ENCODE measurements around the gene KIF1A.

Gene KIF1A

GRCh38 chr2:240719676-240720545, 100.1 kb downstream of the KIF1A start:
- DNase-seq (ENCODE audit: low spot score): no peak

- no peak for DNase-seq (ENCODE audit: low spot score)
Observed at GRCh38 chr2:240718896-240719490, 101.0 kb downstream of the KIF1A start.

GRCh38 chr2:240717681-240718581, 102.1 kb downstream of the KIF1A start:
- no peak for DNase-seq (ENCODE audit: low spot score)

GRCh38 chr2:240717181-240717641, 102.8 kb downstream of the KIF1A start:
- no peak for DNase-seq (ENCODE audit: low spot score)

DNA sequence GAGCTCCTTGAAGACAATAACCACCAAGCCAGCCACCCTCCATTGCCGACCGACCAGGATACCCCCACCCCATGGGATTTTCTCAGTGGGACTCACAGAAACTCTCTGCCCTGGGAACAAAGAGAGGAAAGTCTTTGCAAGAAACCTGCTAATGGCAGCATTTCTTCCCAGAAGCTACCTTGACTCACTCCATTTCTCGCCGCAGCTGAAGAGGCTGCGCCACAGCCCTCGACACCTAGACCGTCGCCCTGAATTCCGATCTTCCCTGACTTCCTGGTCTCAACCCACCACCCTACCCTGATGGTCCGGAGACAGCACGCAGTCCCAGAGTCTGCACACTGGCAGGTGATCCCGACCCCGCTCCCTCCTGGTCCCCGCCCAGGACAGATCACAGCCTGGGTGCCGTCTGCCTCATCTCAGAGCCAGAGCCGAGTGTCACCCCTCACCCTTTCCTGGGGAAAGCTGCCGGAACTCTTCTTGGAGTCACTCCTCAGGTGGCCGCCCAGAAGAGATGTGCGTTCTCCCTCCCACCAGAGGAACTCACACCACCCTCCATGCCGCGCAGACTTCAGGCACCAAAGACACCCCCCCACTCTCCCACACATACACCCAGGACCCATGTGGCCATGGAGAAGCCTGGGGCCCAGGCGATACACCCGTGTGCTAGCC, 103.8 kb downstream of the KIF1A start:
- DNase-seq (ENCODE audit: low spot score): no peak

GRCh38 chr2:240714747-240715725, 105.0 kb downstream of the KIF1A start:
- DNase-seq (ENCODE audit: low spot score): no peak

DNA sequence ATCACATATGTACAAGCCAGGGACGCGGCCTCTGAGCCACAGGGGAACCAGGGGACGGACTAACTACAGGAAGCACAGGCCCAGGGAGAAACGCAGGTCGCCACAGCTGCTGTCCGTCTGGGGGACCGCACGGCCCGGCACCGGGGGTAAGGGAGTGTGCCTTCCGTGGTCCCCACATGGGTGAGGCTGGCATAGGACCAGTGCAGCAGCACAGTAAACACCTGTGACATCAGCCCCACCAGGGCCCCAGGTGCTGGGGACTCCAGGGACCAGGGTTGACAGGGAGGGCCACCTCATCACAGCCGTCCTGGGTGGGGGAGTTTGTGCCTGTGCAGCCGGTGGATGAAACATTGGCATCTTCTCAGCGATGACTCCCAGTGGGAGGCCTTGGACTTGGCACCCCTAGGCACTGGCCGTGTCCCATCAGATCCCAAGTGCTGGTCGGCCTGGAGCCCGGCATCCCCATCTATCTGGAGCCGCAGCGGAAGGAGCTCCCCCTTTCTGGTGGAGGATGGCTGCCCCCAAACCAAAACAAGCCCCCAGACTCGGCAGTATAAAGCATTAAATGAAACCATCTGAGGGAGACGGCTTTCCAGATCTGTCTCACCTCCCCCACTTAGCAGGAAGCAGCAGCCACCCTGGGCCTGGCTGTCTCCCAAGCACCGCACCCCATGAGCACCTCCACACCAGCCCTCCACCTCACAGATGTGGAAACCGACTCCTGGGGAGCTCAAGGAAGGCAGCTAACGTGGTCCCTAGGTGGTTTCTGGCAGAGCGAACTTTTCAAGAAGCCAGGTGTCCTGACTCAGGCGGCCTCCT, 105.9 kb downstream of the KIF1A start:
- DNase-seq (ENCODE audit: low spot score): no peak

GRCh38 chr2:240713071-240713927, 106.7 kb downstream of the KIF1A start:
- DNase-seq (ENCODE audit: low spot score): no peak

- no peak for DNase-seq (ENCODE audit: low spot score)
Observed at GRCh38 chr2:240712121-240712520, 107.9 kb downstream of the KIF1A start.

DNA sequence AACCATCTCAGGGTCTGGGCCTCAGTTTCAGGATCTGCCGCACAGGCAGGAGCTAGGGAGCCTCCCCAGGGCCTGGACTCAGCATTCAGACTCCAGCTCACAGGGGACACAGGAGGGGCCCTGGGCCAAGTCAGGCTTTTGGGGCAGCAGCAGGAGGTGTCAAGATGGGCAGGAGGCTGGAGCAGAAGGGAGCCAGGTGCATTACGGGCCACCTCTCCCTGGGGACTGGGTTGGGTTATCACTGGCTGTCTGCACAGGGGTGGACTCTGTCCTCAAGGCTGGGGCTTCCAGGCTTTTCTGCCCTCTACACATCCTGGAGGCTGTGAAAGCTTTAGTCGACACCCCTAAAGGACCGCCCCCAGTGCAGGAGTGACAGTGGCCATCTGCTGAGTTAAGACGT, 108.3 kb downstream of the KIF1A start:
- no peak for DNase-seq (ENCODE audit: low spot score)

DNA sequence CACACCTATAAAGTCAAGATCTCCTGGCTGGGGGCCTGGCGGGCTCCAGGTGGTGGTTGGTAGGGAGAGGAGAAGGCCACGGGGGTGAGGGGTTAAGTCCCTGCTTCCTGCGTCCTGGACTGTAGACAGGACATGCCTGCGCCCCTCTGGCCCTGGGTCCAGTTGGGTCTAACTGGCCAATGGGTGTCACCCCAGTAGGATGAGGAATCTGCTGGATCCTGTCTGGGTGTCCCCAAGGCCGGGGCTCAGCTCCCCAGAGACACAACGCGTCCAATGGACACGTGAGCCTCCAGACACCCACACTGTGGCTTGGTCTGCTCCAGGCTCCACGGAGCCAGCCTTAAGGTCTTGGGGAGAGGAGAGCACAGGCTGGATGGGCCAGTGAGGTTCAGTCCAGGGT, 108.7 kb downstream of the KIF1A start:
- no peak for DNase-seq (ENCODE audit: low spot score)

GRCh38 chr2:240708457-240708856, 111.6 kb downstream of the KIF1A start:
- no peak for DNase-seq (ENCODE audit: low spot score)

- no peak for DNase-seq (ENCODE audit: low spot score)
Observed at GRCh38 chr2:240707821-240708220, 112.2 kb downstream of the KIF1A start.

- no peak for DNase-seq (ENCODE audit: low spot score)
Observed at GRCh38 chr2:240707043-240707756, 112.8 kb downstream of the KIF1A start.

- DNase-seq (ENCODE audit: low spot score): no peak
Observed at GRCh38 chr2:240705204-240705791, 114.7 kb downstream of the KIF1A start.

DNA sequence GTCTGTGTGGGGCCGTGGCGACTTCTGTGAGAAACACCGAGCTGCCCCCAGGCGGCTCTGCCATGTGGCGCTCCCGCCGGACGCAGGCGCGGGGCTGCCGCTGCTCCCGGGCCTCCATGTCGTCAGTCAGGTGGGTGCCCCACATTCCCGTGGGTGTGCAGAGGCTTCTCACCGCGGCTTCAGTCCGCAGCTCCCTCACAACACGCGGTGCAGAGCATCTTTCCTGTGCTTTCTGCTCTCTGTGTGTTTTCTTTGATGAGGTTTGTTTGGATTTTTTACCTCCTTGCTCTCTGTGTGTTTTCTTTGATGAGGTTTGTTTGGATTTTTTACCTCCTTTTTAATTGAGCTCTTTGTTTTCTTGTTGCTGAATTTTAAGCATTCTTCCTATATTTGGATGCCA, 115.4 kb downstream of the KIF1A start:
- no peak for DNase-seq (ENCODE audit: low spot score)

GRCh38 chr2:240703417-240704341, 116.3 kb downstream of the KIF1A start:
- no peak for DNase-seq (ENCODE audit: low spot score)

Measured in hematopoietic multipotent progenitor cell treated with erythropoietin and hydrocortisone succinate and interleukin-3 and kit ligand, for 17 days (in vitro differentiated cells).